PFSK-1 (cell line): Measurements from ENCODE around the gene VWF.

Source experiments
- FOXP2 ChIP-seq: optimal IDR thresholded peaks from 2 replicates; pipeline ENCODE3; 2011; ENCODE audit warnings: borderline replicate concordance, control low read depth, inconsistent platforms; ENCODE audit not compliant: insufficient read depth; ENCODE audit errors: extremely low read length, extremely low read depth
- POLR2AphosphoS5 ChIP-seq: IDR thresholded peaks from 2 replicates; pipeline ENCODE4 v1.6.1; 2012; ENCODE audit warnings: low read depth, mild to moderate bottlenecking, control low read depth, low read length, moderate library complexity
- REST ChIP-seq, 2 experiments: IDR thresholded peaks; 2 replicates each; pipeline versions ENCODE4 v1.6.1 to v1.8.0; 2011 to 2012; ENCODE audit warnings: low read depth in 2 of 2, low read length in 2 of 2, control low read depth in 1 of 2, inconsistent platforms in 1 of 2, mild to moderate bottlenecking in 1 of 2, moderate library complexity in 1 of 2; ENCODE audit not compliant: insufficient read depth in 1 of 2
- SIN3A ChIP-seq: IDR thresholded peaks from 2 replicates; pipeline ENCODE4 v1.6.1; 2012; ENCODE audit warnings: mild to moderate bottlenecking, low read length, moderate library complexity, borderline replicate concordance; ENCODE audit not compliant: insufficient read depth
- TAF1 ChIP-seq: IDR thresholded peaks from 2 replicates; pipeline ENCODE4 v1.6.1; 2012; ENCODE audit warnings: low read length, control low read depth, borderline replicate concordance; ENCODE audit not compliant: insufficient read depth

GRCh38 chr12:5910790-5911548, 213.5 kb downstream of the VWF start:
- TF ChIP-seq POLR2AphosphoS5 (no peak), TAF1 (no peak), FOXP2 (no peak), REST (IDR thresholded peaks at IDR 0.05; ENCODE audit: insufficient read depth in 1 of 2, low read depth in 2 of 2, low read length in 2 of 2) (no peak), SIN3A (no peak)
